PFSK-1 (cell line): ENCODE measurements around the gene MTIF3.

ENCODE experiments used
- FOXP2 ChIP-seq: optimal IDR thresholded peaks from 2 replicates; pipeline ENCODE3; 2011; ENCODE audit warnings: borderline replicate concordance, control low read depth, inconsistent platforms; ENCODE audit not compliant: insufficient read depth; ENCODE audit errors: extremely low read length, extremely low read depth
- POLR2AphosphoS5 ChIP-seq: IDR thresholded peaks from 2 replicates; pipeline ENCODE4 v1.6.1; 2012; ENCODE audit warnings: low read depth, mild to moderate bottlenecking, control low read depth, low read length, moderate library complexity
- SIN3A ChIP-seq: IDR thresholded peaks from 2 replicates; pipeline ENCODE4 v1.6.1; 2012; ENCODE audit warnings: mild to moderate bottlenecking, low read length, moderate library complexity, borderline replicate concordance; ENCODE audit not compliant: insufficient read depth
- TAF1 ChIP-seq: IDR thresholded peaks from 2 replicates; pipeline ENCODE4 v1.6.1; 2012; ENCODE audit warnings: low read length, control low read depth, borderline replicate concordance; ENCODE audit not compliant: insufficient read depth
- TF ChIP-seq, protein P1 (sequence below), 2 experiments: IDR thresholded peaks; 2 replicates each; pipeline versions ENCODE4 v1.6.1 to v1.8.0; 2011 to 2012; ENCODE audit warnings: low read depth in 2 of 2, low read length in 2 of 2, control low read depth in 1 of 2, inconsistent platforms in 1 of 2, mild to moderate bottlenecking in 1 of 2, moderate library complexity in 1 of 2; ENCODE audit not compliant: insufficient read depth in 1 of 2

MTIF3 gene

DNA sequence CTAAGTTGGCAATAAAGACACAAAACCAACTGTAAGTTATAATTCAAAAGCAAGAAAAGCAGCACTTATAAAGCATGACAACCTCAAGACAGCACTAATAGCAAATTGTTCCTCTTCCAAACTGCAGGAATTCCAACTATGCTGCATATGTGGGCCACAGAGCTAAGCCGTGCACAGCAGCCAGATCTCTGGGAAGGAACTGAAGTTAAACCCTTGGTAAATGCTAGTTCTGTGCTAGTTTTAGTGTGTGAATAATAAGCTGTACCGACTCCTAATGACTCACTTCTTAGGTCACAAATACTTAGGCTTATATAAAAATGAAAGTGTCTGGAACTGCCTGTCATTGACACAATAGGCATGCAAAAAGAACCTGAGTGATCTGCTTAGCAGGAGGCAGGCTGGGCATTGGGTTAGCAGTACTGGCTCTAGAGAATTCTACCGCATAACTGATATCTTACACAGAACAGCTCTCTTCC, 47.1 kb downstream of the MTIF3 start:
- TF ChIP-seq TAF1 (no peak), POLR2AphosphoS5 (no peak), FOXP2 (no peak), SIN3A (no peak)
- TF ChIP-seq, protein P1, sequence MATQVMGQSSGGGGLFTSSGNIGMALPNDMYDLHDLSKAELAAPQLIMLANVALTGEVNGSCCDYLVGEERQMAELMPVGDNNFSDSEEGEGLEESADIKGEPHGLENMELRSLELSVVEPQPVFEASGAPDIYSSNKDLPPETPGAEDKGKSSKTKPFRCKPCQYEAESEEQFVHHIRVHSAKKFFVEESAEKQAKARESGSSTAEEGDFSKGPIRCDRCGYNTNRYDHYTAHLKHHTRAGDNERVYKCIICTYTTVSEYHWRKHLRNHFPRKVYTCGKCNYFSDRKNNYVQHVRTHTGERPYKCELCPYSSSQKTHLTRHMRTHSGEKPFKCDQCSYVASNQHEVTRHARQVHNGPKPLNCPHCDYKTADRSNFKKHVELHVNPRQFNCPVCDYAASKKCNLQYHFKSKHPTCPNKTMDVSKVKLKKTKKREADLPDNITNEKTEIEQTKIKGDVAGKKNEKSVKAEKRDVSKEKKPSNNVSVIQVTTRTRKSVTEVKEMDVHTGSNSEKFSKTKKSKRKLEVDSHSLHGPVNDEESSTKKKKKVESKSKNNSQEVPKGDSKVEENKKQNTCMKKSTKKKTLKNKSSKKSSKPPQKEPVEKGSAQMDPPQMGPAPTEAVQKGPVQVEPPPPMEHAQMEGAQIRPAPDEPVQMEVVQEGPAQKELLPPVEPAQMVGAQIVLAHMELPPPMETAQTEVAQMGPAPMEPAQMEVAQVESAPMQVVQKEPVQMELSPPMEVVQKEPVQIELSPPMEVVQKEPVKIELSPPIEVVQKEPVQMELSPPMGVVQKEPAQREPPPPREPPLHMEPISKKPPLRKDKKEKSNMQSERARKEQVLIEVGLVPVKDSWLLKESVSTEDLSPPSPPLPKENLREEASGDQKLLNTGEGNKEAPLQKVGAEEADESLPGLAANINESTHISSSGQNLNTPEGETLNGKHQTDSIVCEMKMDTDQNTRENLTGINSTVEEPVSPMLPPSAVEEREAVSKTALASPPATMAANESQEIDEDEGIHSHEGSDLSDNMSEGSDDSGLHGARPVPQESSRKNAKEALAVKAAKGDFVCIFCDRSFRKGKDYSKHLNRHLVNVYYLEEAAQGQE (IDR thresholded peaks at IDR 0.05; ENCODE audit: insufficient read depth in 1 of 2, low read depth in 2 of 2, low read length in 2 of 2) = no peak

DNA sequence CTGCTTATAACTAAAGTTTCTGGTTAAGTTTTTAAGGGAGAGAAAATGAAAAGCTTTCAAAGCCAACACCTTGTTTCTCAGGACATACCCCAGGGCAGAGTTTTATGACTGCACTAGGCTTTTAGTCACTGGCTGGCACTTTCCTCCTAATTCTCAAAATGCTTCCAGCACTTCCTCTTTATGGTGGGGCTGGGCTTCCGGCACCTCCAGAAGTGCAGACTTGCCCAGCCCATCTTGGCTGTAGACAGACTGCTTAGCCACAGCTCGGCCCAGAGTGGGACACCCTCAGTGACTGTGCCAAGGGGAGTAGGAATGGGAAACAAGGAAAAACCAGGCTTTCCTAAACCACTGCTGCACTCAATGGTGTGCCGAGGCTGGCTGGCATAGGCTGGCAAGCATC, 49.2 kb downstream of the MTIF3 start:
- TF ChIP-seq POLR2AphosphoS5 = no peak
- TF ChIP-seq, protein P1 (IDR thresholded peaks at IDR 0.05; ENCODE audit: insufficient read depth in 1 of 2, low read depth in 2 of 2, low read length in 2 of 2) = no peak
- no peak for TF ChIP-seq SIN3A
- TF ChIP-seq FOXP2 = no peak
- TF ChIP-seq TAF1 = no peak

DNA sequence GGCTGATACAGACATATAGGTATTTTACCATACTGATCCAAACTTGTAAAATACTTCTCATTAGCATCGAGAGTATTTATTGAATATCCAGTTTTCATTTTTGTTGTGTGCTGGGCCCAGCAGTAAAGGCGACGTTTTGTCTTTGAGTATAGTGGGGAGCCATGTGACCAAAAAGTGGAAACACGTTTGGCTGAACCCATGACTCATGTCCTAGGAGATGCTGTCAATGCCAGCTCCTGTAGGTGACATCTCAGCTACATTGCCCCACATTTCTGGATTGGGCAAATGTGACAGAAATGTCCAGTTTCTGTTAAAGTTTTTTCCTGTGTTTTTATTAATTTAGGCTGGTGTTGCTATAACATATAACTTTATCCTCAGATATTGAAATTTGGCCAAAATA, 52.0 kb downstream of the MTIF3 start:
- TF ChIP-seq SIN3A (no peak), TAF1 (no peak), POLR2AphosphoS5 (no peak), FOXP2 (no peak)
- TF ChIP-seq, protein P1 (IDR thresholded peaks at IDR 0.05; ENCODE audit: insufficient read depth in 1 of 2, low read depth in 2 of 2, low read length in 2 of 2) = no peak

DNA sequence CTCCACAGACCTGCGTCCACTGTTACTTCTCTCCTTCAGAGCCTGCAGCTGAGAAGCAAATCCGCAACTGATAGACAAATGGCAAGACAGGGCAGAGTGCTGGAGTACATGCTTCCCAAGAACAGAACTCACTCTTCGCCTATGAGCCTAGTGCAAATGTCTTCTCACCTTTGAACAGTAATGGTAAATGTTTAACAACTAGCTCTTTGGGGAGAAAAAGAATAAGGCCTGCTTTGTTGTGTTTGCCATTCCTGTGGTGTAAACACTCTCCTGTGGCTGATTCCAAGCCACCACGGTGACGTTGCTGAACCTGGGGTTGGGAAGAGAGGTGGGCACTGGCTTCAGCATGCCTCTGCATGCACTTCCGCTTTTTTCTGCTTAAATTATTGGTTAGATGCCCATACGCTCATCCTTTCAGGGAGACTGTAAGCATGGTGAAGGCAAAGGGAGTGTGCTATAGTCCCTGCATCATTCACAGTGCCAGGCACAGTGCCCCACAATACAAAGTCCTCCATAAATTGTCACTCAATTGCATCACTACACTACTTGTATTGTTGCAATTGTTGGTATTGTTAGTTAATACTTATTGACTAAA, 54.0 kb downstream of the MTIF3 start:
- TF ChIP-seq FOXP2 (no peak), SIN3A (no peak), TAF1 (no peak), POLR2AphosphoS5 (no peak)
- TF ChIP-seq, protein P1 (IDR thresholded peaks at IDR 0.05; ENCODE audit: insufficient read depth in 1 of 2, low read depth in 2 of 2, low read length in 2 of 2) = no peak

DNA sequence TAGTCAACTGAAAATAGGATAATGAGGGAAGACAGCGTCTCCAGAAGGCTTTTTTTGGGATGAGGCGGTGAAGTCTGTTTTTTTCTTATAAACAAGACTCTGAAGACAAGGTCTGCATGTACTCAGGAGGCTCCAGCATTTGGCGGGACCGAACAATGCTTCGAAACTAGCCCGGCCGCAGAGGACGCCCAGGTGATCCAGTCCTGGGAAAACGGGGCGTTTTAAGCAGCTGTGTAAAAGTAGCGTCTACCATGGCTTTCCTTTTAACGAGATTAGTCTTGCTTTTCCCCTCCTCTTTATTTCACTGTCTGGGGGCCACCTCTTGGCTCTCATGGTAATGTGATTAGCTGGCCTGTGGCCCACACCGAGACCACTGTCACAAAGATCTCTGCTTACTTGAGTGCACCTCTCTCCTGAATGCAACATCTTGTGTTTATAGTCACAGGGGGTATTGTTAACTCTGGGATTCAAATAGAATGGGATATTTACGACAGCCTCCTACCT, 55.3 kb downstream of the MTIF3 start:
- TF ChIP-seq FOXP2 (no peak), SIN3A (no peak), POLR2AphosphoS5 (no peak), TAF1 (no peak)
- TF ChIP-seq, protein P1 (IDR thresholded peaks at IDR 0.05; ENCODE audit: insufficient read depth in 1 of 2, low read depth in 2 of 2, low read length in 2 of 2) = no peak
